HL-60 (cell line): ENCODE results near the gene HAUS5.

Source experiments
- CTCF ChIP-seq: IDR thresholded peaks from one replicate; pipeline ENCODE4 v1.5.1; 2011; ENCODE audit warnings: low read length, control low read depth, inconsistent platforms; ENCODE audit not compliant: insufficient read depth
- POLR2AphosphoS5 ChIP-seq: IDR thresholded peaks from 2 replicates; pipeline ENCODE4 v1.6.1; 2012; ENCODE audit warnings: low read depth
- REST ChIP-seq: IDR thresholded peaks from 2 replicates; pipeline ENCODE4 v1.6.1; 2012; ENCODE audit warnings: low read depth; ENCODE audit not compliant: insufficient replicate concordance

- TF ChIP-seq CTCF = no peak
- no peak for TF ChIP-seq POLR2AphosphoS5
- no peak for TF ChIP-seq REST
Observed at GRCh38 chr19:35563207-35563829, 49.2 kb upstream of the HAUS5 start, which contains the start of gene ATP4A.
